IPS-NIHi7 (cell line): Measurements from ENCODE around the gene CENPVL3.
A peak's percentile ranks its signal among the peaks of the same experiment; 100 is the strongest.
"Not testable (repeated sequence)": the region's sequence is repeated elsewhere in the genome, so short reads cannot be mapped to it uniquely, and the experiment has no call there.

Experiments
- DNase-seq: peaks from one replicate; pipeline ENCODE4 v3.0.0; 2012; ENCODE audit warnings: mixed read lengths; ENCODE audit errors: extremely low spot score

The CENPVL3 gene

DNA sequence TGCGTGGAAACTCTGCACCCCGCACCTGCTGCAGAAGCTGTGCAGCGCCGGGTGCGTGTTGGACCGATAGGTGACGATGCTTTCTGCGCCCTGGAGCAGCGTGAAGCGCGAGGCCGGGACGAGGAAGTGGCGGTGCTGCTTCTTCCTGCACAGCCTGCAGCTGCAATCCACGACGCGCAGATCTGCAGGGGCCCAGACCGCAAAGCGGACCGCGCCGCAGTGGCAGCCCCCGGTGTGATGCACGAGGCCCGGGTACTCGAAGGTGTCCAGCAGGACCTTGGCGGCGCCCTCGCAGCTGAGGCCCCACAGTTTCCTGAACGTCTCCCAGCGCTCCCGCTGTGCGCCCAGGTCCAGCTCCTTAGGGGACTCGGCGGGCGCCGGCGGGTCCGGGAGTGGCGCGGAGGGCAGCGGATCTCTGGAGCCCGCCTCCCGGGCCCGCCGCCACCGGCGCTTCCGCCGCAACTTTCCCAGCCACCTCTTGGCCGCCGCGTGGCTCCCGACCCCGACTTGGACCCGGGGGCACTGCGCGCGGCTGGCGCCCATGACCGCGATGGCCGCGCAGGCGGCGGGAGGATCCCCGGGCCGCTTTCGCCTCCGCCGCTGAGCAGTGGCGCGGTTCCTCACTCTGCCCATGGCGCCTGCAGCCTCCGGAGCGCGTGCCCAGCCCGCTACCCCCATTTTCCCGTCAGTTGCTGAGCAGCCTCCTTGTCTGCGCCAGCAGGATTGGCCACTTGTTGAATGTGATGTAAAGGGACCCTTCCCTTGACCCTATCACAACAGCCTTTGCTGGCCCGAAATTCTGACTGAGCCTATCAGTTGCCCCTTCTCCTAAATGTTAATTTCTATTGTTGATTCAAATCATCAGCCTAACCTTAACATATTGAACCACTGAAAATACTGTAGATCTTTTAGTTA lies at the start of gene CENPVL3:
TSS of gene CENPVL3 (minus strand) at position 672 of the 915 bp plus-strand sequence. CDS start at position 633, 39 bp downstream.
- peak; percentile 51 for DNase-seq

GRCh38 chrX:51665981-51666380 lies 47.3 kb upstream of the CENPVL3 start:
- no peak for DNase-seq

DNA sequence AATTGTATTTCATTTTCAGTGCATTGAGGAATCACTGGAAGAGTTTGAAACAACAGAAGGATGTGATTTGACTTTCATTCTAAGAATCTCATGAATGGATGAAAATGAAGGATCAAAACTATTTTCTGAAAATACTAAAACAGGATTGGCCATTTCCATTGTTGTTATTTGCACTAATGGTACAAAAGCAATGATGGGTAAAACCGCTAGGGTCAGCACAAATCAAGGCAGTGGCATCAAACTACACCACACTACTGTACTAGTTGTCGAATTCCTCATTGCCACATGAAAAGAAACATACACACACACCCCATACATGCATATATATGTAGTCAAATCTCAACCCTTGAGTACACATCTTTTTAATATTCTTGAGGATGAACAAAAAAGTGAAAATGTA lies 24.7 kb upstream of the CENPVL3 start:
- DNase-seq = no peak

DNA sequence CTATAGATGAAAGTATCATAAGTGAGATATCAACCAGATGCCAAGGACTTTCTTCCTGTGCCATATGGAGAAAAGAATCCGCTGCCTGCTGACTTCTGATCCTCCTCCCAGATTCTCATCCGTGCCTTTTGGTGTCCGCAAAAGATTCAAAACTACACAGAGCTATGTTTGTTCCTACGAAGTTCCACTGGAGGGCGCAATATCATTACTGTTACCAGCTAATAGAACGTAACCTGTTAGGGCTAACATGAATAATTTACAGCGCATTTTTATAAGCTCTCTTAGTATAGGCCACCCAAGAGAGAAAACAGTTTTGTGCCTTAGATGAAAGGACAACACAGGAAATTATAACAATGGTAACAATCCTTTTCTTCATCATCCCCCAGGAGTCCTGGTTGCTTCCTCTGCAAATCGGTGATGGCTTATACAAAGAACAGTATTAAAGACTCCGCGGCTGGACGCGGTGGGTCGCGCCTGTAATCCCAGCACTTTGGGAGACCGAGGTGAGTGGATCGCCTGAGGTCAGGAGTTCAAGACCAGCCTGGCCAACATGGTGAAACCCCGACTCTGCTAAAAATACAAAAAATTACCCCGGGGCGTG lies 22.8 kb upstream of the CENPVL3 start:
- peak; percentile 68 for DNase-seq

- DNase-seq = not testable (repeated sequence)
Measured at GRCh38 chrX:51636511-51636910, 17.8 kb upstream of the CENPVL3 start.

DNA sequence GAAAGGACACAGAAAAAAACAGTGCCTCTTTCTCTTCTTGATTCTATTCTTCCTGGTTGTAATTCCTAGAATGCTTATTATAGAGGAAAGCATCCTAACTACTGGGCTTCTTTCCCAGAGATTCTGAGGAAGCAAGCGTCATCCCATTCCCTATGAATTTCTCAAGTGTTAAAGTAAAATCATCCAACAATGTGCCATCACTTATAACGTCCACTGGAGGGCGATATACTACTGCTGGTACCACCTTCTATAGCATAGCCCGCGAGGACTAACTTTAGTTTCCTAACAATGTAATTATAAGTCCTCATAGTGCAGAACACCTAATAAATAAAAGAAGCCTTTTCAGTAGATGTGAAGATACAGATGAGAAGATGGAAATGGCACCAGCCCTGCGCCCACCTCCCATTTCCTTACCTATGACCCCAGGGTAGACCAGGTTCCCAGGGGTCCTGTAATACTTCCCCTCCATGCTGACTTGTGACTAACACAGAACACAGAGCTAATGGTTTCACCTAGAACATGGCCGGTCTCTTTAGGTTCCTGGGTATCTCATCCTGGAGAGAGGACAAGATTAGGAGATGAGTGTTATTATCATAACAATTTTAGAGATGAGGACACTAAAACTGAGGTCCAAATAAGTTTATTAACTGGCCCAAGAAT lies 4.2 kb downstream of the CENPVL3 start:
- peak; percentile 54 for DNase-seq

- no peak for DNase-seq
Measured at GRCh38 chrX:51608766-51609165, 9.9 kb downstream of the CENPVL3 start.

DNA sequence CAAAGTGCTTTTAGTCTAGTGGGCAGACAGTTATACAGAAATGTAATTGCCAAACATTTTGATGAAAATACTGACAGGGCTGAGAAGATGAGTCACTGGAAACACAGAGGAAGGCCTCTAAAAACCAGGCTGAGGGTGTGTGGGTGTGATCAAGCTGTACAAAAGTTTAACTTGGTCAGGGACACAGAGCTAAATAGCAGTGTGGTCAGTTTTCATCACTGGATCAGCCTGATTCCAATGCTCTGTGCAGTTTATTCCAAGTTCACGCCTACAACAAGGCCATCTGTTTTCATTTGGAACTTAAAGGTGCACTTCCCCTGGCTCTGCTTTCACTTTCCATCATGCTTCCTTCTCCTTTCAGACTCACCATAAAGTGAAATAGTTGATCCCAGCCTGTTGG lies 10.6 kb downstream of the CENPVL3 start:
- DNase-seq = no peak

GRCh38 chrX:51606446-51606845 lies 12.3 kb downstream of the CENPVL3 start:
- DNase-seq = no peak

DNA sequence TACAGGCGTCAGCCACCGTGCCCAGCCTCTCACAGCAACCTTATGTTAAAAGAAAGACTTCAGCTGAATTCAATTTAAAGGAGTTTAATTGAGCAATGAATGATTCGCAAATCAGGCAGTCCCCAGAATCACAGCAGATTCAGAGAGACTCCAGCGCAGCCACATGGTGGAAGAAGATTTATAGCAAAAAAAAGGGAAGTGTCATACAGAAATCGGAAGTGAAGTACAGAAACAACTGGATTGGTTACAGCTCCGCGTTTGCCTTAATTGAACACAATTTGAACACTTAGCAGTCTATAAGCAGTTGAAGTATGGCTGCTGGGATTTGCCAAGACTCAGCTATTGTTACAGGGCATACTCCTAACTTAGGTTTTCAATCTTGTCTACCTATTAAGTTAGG lies 19.8 kb downstream of the CENPVL3 start:
- no peak for DNase-seq

DNA sequence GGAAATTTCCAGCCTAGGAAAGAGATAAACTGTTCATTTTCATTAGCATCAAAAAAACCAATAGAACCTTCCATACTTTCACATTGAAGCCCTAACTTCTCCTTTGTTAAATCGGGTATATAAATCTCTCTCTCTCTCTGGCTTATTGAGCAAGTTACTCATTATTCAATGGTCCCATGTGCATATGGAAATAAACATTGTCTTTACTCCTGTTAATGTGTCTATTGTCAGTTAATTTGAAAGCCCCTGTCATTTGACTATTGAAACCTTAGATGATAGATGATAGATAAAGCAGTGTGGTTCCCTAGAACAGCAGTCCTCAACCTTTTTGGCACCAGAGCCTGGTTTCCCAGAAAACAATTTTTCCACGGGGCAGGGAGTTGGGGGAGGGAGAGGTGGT lies 46.8 kb downstream of the CENPVL3 start:
- no peak for DNase-seq

- DNase-seq = no peak
Measured at GRCh38 chrX:51569561-51569960, 49.2 kb downstream of the CENPVL3 start.

- no peak for DNase-seq
Measured at GRCh38 chrX:51568586-51568985, 50.1 kb downstream of the CENPVL3 start.
